WI38 (cell line): ENCODE measurements around the gene KRTAP5-3.

Experiments
- H3K4me3 ChIP-seq: 2 replicates; pipeline ENCODE4 v1.5.1; 2011; ENCODE audit warnings: low read depth, mild to moderate bottlenecking, control low read depth, low read length
- CTCF ChIP-seq: IDR thresholded peaks from 2 replicates; pipeline ENCODE4 v1.5.1; 2012; ENCODE audit warnings: low read depth, mild to moderate bottlenecking, control low read depth, low read length

KRTAP5-3 gene

GRCh38 chr11:1608363-1608762, at the start of gene KRTAP5-3:
KRTAP5-3 (minus strand) TSS chr11:1608463; CDS start chr11:1608385, 78 bp downstream.
- H3K4me3 ChIP-seq = no peak within 1 kb of the TSS
- TF ChIP-seq CTCF = no peak

- H3K4me3 ChIP-seq = no peak overlapping the region
- no peak for TF ChIP-seq CTCF
Measured at GRCh38 chr11:1656670-1657069, 48.4 kb upstream of the KRTAP5-3 start.

- TF ChIP-seq CTCF = no peak
- no peak overlapping the region for H3K4me3 ChIP-seq
Measured at GRCh38 chr11:1656061-1656441, 47.8 kb upstream of the KRTAP5-3 start.

- no peak for TF ChIP-seq CTCF
- no peak overlapping the region for H3K4me3 ChIP-seq
Measured at GRCh38 chr11:1655168-1656060, 47.2 kb upstream of the KRTAP5-3 start.

- TF ChIP-seq CTCF = no peak
- H3K4me3 ChIP-seq = no peak overlapping the region
Measured at GRCh38 chr11:1654388-1655167, 46.3 kb upstream of the KRTAP5-3 start.

GRCh38 chr11:1653541-1654387, 45.5 kb upstream of the KRTAP5-3 start:
- H3K4me3 ChIP-seq = no peak overlapping the region
- no peak for TF ChIP-seq CTCF
